DND-41 (cell line): ENCODE results near the gene IFNL4.

Source experiments
- EZH2 ChIP-seq: IDR thresholded peaks from 3 replicates; pipeline ENCODE4 v1.6.1; 2012; ENCODE audit warnings: borderline replicate concordance, low read depth, mild to moderate bottlenecking, moderate library complexity, low read length, inconsistent platforms; ENCODE audit not compliant: severe bottlenecking
- TF ChIP-seq, protein P1 (sequence below): IDR thresholded peaks from 2 replicates; pipeline ENCODE4 v1.5.1; 2012; ENCODE audit warnings: borderline replicate concordance, low read length, moderate library complexity, mild to moderate bottlenecking; ENCODE audit not compliant: poor library complexity, severe bottlenecking; ENCODE audit errors: extremely low read depth

DNA sequence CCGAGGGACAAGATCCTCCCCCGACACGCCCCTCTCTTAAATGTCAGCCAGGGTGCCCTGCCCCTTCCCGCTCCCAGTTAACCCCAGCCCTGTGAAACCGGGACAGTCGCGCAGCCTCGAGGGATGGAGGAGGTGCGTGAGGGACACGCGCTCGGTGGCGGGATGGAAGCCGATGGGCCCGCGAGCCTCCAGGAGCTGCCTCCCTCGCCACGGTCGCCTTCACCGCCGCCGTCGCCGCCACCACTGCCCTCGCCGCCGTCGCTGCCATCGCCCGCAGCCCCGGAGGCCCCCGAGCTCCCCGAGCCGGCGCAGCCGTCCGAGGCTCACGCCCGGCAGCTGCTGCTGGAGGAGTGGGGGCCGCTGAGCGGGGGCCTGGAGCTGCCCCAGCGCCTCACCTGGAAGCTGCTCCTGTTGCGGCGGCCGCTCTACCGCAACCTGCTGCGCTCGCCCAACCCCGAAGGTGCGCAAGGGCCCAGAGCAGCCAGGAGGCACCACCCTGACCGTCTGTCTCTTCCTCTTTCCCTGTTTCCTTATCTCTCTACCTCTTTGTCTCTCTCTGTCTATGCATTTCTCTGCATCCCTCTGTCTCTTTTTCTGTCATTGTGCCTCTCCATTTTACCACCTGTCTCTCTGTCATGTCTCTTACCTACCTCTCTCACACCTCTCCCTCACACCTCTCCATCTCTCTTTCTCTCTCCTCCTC lies 51.6 kb downstream of the IFNL4 start, which contains the start of gene NCCRP1:
- TF ChIP-seq, protein P1, sequence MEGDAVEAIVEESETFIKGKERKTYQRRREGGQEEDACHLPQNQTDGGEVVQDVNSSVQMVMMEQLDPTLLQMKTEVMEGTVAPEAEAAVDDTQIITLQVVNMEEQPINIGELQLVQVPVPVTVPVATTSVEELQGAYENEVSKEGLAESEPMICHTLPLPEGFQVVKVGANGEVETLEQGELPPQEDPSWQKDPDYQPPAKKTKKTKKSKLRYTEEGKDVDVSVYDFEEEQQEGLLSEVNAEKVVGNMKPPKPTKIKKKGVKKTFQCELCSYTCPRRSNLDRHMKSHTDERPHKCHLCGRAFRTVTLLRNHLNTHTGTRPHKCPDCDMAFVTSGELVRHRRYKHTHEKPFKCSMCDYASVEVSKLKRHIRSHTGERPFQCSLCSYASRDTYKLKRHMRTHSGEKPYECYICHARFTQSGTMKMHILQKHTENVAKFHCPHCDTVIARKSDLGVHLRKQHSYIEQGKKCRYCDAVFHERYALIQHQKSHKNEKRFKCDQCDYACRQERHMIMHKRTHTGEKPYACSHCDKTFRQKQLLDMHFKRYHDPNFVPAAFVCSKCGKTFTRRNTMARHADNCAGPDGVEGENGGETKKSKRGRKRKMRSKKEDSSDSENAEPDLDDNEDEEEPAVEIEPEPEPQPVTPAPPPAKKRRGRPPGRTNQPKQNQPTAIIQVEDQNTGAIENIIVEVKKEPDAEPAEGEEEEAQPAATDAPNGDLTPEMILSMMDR = no peak
- no peak for TF ChIP-seq EZH2
